HL-60/S4 treated with retinoic acid at 250 ng/mL for 4 days and 3 days (cell line): Measurements from ENCODE around the gene SLC26A8.
"Not testable (repeated sequence)": the region's sequence is repeated elsewhere in the genome, so short reads cannot be mapped to it uniquely, and the experiment has no call there.

ENCODE experiments used
- in situ Hi-C: fragments of 300-500 bp; cut with MboI; formaldehyde crosslinking; loops from 2 replicates; pipeline ENCODE4 v1.7.0; 2022; ENCODE audit warnings: low sequenced_read_pairs

SLC26A8 gene

DNA sequence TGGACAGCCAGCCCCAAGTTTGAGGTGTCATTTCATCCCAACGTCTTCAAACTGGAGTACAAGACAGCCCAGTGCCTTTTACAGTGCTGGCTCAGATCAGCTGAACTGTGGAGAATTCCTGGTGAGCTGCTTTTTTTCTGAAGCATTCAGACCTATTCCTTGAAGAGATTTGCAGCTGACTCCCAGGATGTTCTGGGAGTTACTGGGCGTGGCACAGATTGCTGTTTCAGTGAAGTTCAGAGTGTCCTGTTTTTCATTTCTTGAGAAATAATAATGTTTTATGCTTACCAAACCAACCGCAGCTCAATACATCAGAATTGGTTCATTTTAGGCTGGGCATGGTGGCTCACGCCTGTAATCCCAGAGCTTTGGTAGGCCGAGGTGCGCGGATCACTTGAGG, 70.1 kb downstream of the SLC26A8 start:
- in situ Hi-C loops: no loop called here

DNA sequence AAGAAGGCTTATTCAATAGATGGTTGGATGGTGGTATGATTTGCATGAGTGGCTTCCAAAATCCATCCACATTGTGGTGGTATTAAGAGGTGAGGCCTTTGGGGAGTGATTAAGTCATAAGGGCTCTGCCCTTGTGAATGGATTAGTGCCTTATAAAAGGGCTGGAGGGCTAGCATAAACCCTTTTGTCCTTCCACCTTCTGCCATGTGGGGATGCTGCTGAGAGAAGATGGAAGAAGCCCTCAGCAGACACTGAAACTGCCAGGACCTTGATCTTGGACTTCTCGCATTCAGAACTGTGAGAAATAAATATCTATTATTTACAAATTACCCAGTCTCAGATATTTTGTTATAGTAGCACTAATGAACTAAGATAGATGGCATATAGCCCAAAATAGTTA, 75.7 kb downstream of the SLC26A8 start:
- in situ Hi-C loops: no loop called here

DNA sequence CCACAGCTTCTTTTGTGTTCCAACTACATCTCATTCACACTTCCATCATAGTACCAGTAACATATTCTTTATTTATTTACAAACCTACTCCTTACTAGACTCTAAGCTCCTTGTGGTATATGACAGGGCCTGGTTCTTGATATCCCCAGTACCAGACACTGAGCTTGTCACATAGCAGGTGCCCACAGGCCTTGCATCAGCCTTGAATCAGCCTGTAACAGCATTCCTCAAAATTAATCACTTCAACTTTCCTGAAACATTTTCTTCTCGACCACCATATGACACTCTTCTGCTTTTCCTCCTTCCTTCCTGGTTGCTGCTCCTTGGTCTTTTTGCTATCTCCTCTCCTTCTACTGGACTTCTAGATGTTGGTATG, 78.8 kb downstream of the SLC26A8 start:
- in situ Hi-C loops: no loop called here

DNA sequence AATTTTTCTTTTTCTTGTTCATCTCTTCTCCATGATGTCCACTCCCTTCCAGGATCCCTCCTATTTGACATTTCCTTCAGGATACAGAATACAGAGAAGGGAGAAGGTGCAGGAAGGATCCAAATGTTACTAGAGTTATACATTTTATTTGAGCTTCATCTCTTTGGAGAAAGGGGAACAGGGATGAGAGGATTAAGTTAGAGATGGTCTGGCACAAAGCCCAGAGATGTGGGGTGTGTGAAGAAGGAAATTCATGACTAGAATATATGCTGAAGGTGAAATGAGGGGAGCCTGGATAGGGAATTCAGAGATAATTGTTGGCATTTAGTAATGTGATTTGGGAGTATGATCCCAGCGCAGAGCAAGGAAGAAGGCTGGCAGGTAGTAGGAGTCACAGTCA, 81.1 kb downstream of the SLC26A8 start:
- in situ Hi-C loops: no loop called here

DNA sequence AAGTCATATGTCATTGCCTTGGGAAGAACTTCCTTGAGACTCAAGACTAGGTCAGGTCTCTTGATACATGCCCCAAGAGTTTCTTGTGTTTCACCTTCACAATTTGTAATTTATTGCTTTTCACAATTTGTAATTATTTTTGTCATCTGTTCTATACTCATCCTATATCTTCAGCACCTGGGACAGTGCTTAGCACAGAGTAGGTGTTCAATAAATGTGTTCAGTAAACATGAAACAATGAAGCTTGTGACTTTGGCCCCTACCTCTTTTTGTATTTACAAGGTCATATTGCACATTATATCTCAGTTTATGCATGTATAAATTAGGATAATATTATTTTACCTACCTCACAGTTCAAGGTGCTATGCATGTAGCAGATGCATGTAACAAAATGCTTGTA, 82.1 kb downstream of the SLC26A8 start:
- in situ Hi-C loops: no loop called here

DNA sequence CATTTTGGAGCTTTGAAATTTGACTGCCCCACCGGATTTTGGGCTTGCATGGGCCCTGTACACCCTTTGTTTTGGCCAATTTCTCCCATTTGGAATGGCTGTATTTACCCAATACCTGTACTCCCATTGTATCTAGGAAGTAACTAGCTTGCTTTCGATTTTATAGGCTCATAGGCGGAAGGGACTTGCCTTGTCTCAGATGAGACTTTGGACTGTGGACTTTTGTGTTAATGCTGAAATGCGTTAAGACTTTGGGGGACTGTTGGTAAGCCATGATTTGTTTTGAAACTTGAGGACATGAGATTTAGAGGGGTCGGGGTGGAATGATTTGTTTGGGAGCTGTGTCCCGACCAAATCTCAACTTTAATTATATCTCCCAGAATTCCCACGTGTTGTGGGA, 83.3 kb downstream of the SLC26A8 start:
- in situ Hi-C loops: not testable (repeated sequence)

DNA sequence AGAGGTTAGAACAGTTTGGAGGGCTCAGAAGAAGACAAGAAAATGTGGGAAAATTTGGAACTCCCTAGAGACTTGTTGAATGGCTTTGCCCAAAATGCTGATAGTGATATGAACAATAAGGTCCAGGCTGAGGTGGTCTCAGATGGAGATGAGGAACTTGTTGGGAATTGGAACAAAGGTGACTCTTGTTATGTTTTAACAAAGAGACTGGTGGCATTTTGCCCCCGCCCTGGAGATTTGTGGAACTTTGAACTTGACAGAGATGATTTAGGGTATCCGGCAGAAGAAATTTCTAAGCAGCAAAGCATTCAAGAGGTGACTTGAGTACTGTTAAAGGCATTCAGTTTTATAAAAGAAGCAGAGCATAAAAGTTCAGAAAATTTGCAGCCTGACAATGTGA, 84.4 kb downstream of the SLC26A8 start:
- in situ Hi-C loops: not testable (repeated sequence)

DNA sequence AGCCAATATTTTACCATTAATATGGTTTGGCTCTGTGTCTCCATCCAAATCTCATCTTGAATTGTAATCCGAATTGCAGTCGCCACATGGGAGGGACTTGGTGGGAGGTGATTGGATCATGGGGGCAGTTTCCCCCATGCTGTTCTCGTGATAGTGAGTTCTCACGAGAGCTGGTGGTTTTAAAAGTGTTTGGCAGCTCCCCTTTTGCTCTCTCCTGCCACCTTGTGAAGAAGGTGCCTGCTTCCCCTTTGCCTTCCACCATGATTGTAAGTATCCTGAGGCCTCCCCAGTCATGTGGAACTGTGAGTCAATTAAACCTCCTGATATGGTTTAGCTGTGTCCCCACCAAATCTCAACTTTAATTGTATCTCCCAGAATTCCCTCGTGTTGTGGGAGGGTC, 85.2 kb downstream of the SLC26A8 start:
- in situ Hi-C loops: not testable (repeated sequence)

DNA sequence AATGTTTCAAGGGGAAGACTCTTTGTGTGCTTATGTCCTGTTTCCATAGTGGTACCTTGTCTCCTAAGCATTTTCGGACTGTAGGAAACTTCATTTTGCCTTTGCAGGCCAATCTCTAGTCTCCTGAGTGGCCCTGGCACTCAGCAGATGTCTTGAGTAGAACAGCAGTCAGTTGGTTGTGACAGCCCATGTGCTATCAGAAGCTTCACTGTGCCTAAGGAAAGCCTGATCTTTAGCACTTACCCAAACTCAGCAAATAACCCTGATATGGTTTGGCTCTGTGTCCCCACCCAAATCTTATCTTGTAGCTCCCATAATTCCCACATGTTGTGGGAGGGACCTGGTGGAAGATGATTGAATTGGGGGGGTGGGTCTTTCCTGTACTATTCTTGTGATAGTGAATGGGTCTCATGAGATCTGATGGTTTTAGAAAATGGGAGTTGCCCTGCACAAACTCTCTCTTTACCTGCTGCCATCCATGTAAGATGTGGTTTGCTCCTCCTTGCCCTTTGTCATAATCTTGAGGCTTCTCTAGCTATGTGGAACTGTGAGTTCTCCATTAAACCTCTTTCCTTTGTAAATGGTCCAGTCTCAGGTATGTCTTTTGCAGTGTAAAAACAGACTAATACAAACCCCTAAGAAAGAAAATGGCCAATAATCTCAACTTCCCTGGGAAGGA, 87.6 kb downstream of the SLC26A8 start:
- in situ Hi-C loops: no loop called here

DNA sequence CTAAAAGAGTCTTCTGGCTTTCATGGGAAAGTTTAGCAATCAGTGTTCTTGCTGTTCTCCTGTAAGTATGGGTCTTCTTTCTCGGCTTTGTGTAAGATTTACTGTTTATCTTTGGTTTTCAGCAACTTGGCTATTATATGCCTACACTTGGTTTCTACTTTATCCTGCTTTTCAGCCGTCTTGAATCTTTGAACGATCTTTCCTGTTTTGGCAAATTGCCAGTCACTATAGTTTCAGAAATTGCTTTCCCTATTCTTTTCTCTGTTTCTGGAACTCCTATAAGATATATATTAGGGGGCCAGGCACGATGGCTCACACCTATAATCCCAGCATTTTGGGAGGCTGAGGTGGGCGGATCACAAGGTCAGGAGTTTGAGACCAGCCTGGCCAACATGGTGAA, 89.0 kb downstream of the SLC26A8 start:
- in situ Hi-C loops: no loop called here

DNA sequence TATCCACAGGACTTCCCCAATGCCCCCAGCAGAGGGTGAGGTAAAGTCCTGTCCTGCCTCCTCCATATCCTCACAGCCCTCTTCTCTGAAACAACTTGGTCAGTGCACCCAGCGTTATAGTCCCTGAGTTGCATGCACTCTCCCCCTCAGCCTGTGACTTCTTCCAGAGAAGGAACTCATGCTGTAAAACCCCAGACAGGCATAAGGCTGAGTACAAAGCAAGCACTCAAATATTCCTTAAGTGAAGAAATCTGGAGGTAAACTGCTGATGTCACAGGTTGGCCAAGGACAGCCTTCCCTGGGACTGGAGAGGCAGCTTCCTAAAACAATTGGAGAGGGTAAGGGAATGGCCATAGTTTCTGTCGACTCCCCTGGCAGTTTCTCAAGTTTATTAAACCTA, 90.6 kb downstream of the SLC26A8 start:
- in situ Hi-C loops: no loop called here

DNA sequence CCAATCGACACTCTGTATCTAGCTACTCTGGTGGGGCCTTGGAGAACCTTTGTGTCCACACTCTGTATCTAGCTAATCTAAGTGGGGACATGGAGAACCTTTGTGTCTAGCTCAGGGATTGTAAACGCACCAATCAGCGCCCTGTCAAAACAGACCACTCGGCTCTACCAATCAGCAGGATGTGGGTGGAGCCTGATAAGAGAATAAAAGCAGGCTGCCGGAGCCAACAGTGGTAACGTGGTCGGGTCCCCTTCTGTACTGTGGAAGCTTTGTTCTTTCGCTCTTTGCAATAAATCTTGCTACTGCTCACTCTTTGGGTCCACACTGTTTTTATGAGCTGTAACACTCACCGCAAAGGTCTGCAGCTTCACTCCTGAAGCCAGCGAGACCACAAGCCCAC, 92.6 kb downstream of the SLC26A8 start:
- in situ Hi-C loops: not testable (repeated sequence)

DNA sequence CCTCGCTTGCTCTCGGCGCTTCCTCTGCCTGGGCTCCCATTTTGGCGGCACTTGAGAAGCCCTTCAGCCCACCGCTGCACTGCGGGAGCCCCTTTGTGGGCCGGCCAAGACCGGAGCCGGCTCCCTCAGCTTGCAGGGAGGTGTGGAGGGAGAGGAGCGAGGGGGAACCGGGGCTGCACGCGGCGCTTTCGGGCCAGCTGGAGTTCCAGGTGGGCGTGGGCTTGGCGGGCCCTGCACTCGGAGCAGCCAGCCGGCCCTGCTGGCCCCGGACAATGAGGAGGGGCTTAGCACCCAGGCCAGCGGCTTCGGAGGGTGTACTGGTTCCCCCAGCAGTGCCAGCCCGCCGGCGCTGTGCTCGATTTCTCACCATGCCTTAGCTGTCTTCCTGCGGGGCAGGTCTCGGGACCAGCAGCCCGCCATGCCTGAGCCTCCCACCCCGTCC, 93.3 kb downstream of the SLC26A8 start:
- in situ Hi-C loops: no loop called here

DNA sequence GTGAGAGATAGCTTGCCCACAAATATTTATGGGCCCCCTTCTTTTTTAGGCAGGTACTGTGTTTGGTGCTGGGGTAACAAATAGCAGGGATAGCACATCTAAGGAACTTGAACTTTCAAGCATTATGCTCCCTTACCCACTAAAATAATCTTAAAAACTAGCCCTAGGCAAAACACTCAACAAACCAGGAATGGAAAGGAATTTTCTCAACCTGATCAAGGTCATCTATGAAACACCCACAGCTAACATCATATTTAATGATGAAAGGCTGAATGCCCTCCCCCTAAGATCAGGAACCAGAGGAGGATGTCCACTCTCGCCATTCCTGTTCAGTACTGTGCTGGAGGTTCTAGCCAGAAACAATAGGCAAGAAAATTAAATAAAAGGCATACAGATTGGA, 94.8 kb downstream of the SLC26A8 start:
- in situ Hi-C loops: no loop called here

DNA sequence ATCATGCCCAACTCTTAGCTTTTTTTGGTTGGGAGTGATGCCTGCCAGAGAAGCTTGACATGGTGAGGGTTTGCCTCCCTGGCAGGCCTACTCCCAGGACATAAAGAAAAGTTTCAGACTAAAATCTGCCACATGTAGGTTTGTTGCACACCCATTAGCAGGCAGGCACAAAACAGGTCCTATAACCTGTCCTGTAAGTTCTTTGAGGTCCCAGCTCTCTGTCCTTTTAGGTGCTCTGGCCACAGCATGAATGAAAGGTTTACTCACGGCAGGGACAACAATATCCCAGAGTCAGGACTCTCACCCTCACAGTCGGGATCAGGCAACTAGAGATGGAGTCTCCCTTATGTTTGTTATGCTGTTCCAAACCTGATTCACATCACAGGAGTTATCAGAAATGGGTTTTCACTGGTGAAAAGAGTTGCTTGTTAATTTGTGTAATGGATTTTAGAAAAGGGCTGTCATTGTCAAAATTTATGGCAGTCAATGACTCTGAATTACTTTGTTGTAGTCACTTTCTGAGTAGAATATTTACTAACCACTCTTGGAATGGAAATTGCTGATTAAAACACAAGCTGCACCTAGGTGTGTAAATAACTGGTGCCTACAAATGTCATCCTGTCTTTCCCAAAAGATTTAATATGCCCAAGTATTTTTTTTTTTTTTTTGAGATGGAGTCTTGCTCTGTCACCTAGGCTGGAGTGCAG, 97.8 kb downstream of the SLC26A8 start:
- in situ Hi-C loops: no loop called here

DNA sequence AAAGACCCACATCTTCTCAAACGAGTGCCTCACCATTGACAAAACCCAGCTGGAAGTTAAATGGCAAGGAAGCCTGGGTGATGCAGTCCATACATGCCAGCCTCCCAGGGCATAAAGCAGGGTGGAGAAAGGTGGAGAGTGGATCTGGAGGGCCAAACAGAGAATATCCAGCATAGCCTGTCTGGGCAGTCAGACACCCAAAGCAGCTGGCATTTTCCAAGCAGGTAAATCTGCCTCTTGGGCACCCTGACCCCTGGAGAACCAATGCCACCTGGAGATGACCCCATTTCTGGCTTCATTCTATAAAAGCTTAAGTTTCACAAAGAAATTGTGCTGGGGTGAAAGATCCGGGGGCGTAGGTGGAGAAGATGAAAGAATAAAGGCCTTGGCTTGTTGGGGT, 98.5 kb downstream of the SLC26A8 start:
- in situ Hi-C loops: no loop called here

DNA sequence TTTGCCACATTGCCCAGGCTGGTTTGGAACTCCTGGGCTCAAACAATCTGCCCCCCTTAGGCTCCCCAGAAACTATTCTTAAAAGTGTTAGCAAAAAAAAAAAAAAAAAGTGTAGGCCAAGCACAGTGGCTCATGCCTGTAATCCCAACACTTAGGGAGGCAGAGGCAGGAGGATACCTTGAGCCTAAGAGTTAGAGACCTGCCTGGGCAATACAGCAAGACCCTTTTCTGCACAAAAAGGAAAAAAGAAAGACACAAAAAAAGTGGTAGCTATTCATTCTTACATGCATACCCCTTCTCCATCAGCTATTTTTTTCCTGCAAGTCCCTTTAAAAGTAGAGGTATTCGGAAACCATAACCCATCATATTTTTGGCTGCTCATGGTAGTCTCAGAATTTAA, 100.3 kb downstream of the SLC26A8 start:
- in situ Hi-C loops: no loop called here

DNA sequence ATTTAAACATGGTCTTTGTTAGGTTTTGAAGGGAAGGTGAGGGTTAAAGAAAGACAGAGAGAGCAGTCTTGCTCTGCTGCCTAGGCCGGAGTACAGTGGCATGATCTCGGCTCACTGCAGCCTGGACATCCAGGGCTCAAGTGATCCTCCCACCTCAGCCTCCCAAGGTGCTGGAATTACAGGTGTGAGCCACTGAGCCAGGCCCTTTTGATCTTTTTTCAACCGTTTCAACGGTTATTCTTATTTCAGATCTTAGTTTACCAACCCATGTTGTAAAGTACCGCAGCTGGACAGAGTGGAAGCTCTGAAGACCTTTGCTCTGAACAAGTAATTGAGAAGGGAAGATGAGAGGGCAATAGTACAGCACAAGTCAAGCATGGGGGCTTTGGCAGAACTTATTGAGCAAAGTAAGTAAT, 102.3 kb downstream of the SLC26A8 start:
- in situ Hi-C loops: no loop called here

DNA sequence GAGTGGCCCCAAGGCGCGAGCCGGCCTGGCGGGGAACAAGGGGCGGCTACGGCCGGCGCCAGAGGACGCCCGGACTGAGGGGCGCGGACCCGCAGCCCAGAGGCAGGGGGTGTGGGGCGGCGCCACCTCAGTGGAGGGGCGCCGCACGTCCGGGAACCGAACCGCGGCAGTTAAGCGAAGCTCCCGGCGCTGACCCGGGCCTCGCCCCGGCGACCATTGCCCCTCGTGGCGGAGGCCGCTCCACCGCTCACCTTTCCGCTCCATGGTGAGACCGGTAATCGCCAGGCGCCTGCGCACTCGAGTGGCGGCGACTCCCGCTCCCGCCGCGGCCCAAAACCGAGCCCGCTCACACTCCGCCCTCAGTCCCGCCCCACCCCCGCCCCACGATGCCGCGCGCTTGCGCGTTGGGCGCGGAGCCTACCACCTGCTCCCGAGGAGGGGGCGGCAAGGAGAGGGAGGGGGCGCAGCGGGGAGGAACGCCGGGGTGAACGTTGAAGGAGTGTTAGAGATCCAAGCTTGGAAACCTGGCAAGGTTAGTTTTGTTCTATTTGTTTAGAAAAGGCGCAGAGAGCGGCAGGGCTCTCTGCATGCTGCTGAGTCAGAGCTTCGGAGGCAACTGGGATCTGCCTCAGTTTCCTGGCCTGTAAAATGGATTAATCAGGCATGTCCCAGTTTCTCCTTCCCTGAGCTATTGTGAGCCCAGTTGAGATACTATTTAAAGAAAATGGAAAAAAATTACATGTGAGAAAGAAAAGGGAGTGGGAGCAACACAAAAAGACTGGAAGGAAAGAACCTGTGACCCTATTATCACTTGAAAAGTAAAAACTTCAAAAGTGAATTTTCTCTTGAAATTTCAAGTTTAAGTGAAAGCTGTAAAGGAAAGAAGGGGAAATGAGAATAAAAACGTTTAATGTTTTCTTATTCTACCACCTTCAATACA, 103.4 kb downstream of the SLC26A8 start, which contains the start of gene SRPK1:
TSS of gene SRPK1 (minus strand) at position 306 of the 940 bp plus-strand sequence. CDS start at position 264, 42 bp downstream.
- in situ Hi-C loops: no loop called here

DNA sequence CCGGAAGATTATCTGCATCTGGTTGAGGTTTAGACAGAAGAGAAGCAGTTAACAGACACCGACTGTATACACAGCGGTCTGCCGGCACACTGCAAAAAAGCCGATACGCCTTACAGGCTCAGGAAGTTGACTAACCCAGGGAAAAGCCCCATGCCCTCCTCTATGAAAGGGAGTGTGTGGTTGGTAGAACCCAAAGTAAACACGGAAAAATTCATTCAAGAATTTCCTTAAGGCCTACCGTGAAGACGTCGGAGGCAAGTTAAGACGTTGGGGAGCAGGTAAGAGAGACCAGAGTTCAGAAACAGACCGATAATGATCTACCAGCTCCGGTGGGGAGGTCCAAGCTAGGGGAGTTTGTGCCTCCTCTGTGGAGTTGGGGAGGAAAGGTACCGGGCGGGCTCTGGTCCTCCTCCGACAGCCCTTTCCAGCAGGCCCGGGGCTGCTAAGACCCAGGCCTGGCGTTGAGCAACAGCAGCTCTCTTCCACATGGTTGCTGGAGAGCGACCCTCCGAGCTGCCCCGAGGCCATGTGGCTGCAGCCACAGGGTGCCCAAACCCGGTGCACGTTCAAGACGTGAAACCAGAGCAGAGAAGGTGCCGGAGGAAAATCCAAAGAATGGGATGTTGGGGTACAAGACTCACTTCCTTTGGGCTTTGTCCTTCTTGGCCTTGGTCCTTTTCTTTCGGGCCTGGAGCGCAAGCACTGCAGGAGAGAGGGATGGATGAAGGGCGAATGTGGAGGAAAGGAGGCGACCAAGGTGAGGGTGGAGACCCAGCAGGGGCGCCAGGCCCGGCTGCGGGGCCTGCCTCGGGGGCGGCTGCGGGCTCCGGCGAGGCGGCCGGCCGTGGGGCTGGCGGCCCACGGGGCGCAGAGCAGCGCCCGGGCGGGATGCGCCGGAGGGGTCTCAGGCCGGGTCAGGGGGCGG, 104.4 kb downstream of the SLC26A8 start:
- in situ Hi-C loops: no loop called here
